ENCODE results near the gene NABP2.
"Not testable (repeated sequence)": the region's sequence is repeated elsewhere in the genome, so short reads cannot be mapped to it uniquely, and the experiment has no call there.

NABP2 gene

DNA sequence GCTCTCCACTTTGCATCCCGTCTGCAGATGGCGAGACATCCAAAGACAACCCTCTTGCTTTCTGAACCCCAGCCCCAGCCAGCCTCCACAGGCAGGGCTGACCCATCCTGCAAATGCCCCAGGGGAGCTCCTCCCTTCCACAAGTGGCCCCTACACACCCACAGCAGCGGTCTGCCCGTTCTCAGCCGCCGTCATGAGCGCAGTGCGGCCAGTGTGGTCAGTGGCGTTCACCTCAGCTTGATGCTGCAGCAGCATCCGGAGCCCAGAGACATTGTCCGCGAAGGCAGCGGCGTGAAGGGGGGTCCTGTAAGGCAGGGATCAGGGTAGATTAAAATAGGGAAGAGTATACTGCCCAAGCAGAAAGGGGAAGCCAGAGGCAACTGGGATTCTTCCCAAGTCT lies 20.4 kb downstream of the NABP2 start:
- no peak for DNase-seq (ENCODE audit: low spot score)

DNA sequence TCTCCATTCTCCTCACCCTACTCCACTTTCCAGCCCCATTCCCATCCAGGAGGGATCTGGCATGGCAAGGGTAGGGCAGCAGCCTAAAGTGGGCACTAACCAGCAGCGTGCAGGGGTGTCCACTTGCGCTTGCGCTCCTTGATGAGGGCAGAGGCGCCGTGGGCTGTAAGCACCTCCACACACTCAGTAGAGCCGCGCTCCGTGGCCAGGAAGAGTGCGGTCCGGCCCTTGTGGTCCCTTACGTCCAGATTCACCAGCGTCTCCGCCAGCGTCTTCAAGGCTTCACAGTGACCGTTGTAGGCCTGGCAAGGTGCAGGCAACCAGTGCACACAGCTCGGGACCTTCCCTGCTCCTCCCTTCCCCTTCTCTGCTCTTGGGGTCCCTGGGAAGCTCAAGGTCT lies 23.8 kb downstream of the NABP2 start:
- no peak for DNase-seq (ENCODE audit: low spot score)

DNA sequence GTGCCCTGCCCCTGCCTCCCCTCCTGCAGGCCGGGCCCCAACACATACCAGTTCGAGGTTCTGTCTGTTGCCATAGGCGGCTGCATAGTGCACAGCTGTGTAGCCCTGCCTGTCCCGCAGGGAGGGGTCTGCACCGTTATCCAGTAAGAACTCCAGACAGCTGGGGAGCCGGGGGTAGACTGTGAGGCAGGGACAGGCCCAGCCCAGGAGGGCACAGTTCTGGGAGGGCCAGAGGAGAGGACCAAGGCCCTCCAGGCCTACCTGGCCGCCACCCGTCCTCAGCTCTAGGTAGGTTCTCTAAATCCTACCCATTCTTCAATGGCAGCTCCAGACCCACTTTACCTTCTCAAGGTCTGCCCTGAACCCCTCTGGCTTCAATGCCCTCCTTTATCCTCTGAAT lies 24.6 kb downstream of the NABP2 start:
- DNase-seq (ENCODE audit: low spot score) = no peak

DNA sequence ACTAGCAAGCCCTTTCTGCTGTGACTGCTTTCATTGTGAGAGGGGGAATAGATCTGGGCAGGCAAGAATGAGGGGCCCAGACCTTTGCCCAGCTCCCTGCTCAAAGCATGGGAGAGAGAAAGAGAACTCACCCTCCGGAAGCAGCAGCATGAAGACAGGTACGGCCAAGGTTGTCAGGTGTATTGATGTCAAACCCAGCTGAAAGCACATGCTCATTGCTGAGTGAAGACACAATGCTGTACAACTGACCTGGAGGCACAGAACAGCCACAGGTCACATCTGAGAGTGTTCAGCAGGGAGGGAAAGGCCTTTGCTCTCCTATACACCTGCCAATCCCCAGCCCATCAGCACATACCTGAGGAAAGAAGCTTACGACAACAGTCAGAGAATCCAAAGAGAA lies 28.5 kb downstream of the NABP2 start:
- no peak for DNase-seq (ENCODE audit: low spot score)

DNA sequence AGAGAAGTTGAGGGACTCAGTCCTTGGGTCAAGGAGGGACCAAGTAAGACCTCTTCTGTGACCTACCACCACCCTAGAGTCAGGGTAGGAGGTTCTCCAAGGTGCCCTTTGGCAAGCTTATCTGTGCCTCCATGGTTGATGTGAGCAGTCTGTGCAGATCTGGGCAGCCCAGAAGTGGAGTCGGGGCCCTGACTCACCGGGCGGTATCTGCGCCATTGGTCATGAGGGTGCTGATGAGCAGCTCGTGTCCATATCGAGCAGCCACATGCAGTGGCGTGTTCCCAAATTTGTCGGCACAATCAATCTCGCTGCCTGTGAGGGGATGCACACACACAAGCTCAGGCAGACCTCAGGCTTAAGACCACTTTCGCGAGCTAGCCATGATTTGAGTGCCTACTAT lies 28.9 kb downstream of the NABP2 start:
- peak; percentile 73 for DNase-seq (ENCODE audit: low spot score)

DNA sequence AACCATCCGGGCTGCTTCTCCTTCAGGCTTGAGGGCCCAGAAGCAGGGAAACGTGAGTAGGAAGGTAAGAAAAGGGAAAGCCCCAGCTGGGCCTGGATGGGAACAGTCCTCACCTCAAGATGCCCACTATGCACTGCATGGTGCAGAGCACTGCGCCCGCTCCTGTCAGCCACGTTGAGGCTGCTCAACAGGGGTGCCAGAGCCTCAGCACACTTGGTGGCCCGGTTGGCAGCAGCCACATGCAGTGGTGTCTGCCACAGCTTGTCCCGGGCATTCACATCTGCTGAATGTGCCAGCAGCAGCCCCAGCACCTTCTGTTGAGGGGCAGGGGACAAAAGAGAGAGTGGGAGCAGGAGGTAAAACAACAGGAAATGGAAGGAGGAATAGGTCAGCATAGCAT lies 31.5 kb downstream of the NABP2 start:
- DNase-seq (ENCODE audit: low spot score) = no peak

DNA sequence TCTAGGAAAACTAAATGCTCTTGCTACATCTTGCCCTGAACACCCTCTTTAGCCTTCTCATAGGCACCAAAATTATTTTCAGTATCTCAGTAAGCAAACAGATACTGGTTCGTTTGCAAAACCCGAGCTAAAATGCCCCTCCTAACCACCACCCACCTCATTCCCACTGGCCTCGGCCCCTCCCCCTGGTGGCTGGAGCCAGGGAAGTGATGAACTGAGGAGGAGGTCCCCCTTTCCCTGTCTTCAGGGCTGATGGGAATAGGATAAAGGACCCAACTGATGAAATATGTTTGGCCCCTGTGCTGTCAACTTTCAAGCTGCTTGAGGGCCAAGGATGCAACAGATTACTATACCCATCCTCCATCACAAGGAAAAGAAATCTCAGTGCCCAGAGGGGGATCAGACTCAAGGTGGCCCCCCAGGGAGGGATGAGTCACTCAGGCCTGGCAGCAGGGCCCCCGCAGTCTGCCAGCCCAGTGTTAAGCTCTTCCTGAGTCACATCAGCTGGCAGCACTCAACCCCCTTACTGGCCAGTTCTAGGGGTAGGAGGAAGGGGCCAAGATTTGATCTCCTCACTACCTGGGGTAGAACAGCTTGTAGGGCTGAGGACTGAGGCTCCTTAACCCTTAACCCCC lies 32.3 kb downstream of the NABP2 start:
- peak; percentile 40 for DNase-seq (ENCODE audit: low spot score)

DNA sequence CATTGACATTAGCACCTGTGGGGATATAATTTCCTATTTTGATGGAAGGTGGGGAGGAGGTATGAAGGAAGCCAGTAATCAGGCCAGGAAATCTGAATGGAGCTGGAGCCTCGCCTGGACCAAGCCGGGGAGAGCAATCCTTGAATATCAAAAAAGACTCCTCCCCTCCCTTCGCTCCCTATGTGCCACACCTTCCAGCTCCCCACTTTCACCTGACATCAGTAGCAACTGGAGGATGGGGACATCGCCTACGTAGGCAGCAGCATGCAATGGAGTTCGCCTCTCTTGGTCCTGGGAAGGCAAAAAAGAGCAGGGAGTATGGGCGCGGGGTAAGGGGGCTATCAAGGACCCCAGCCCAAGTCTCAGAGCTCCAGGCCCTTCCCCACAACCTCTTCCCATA lies 32.9 kb downstream of the NABP2 start:
- no peak for DNase-seq (ENCODE audit: low spot score)

DNA sequence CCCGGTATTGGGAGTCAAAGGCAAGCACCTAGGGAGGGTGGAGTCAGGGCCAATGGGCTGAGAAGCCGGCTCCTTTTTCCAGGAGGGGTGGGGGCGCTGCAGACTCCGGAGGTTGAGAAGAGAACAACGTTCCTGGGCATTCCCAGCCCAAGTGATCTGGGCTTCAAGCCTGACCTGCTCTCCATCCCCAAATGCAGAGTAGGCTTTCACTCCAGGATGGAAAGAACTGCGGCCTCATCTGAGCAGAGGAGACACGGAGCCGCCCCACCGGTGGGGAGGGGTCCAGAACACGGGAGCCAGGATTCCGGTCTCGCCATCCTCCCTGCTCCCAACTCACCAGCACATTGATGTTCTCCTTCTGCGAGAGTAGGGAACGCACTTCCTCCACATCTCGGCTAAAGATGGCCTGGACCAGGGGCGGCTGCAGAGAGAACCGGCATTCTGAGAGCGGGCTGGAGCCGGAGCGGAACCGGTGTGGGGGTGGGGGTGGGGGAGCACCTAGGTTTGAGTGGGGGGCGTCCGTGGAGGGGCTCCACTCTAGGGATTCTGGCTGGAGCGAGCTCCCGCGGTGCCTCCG lies 33.4 kb downstream of the NABP2 start:
- no peak for DNase-seq (ENCODE audit: low spot score)

DNA sequence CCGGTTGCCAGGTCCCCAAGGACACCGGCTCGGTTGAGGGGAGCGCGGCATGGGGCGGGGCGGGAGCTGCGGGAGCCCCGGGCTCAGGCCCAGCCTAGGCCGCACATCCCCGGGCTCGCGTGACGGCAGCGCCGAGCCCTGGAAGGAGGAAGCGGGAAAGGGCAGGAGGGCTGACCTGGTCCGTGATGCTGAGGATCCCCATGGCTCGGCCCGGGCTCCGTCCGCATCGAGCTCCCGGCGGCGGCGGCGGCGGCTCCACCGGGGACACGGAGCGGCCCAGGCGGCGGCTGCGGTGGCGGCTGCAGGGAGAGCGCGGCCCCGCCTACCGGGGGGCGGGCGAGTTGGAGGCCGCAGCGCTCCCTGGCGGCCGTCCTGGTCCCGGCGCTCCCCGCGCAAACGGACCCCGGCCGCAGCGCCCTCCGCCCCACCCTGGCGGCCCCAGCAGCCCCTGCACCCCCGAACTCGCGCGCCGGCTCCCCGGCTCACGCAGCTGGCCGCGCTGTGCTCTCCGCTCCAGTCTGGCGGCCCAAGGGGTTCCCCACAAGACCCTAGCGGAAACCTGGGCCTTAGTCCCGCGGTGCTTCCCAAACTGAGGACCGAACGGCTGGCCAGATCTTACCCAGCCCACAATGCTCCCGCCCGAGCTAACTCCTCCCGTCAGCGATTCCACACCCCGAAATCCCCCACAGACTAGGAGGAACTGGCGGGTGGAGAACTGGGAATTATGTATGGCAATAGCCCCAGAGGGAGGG lies 34.1 kb downstream of the NABP2 start, which contains the start of gene ANKRD52:
TSS of gene ANKRD52 (minus strand) at position 317 of the 752 bp plus-strand sequence. CDS start at position 202, 115 bp downstream.
- peak; percentile 86 for DNase-seq (ENCODE audit: low spot score)

DNA sequence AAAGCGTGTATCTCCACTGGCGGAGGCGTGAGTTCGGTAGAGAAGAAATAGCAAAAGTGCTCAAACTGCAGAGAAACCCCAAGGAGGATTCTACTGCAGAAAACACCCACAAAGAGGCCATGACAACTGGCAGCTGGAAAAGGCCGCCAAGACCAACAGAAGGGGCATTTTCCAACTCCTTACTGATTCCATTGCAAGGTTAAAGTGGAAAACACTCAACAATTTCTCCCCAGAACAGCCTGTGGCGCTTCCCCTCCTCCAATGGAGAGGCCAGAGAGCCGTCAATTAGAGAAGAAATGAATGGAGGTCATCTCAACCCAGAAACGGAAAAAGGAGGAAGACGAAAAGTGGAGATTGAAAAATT lies 34.7 kb downstream of the NABP2 start:
- no peak for DNase-seq (ENCODE audit: low spot score)

DNA sequence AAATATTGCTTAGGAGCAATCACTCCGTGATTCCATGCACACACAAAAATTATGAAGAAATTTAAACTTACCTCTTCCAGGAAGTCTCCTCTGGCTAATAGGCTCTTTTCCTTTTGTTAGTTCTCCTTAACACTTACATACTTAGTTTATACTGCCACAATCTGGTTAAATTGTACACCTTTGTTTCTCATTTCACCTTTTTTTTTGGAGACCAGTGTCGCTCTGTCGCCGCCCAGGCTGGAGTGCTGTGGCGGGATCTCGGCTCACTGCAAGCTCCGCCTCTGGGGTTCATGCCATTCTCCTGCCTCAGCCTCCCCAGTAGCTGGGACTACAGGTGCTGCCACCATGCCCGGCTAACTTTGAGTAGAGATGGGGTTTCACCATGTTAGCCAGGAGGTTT lies 36.2 kb downstream of the NABP2 start:
- no peak for DNase-seq (ENCODE audit: low spot score)

DNA sequence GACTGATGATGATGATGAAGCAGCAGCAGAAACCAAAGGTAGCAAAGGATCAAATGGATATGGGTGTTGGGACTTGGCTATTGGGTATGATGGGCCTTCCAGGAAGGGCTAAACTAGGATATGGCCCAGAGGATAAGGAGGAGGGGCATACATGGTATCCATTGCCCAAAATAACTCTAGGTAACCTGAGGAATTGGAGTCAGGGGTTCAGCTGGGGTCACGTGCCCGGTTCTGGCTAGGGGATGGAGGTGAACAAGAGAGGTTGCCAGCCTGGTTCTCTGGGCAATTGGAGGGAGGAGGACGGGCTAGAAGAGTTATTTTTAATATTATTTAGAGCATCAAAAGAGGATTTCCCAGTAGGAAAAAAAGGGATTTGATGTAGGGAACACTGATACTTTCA lies 36.8 kb downstream of the NABP2 start:
- no peak for DNase-seq (ENCODE audit: low spot score)

DNA sequence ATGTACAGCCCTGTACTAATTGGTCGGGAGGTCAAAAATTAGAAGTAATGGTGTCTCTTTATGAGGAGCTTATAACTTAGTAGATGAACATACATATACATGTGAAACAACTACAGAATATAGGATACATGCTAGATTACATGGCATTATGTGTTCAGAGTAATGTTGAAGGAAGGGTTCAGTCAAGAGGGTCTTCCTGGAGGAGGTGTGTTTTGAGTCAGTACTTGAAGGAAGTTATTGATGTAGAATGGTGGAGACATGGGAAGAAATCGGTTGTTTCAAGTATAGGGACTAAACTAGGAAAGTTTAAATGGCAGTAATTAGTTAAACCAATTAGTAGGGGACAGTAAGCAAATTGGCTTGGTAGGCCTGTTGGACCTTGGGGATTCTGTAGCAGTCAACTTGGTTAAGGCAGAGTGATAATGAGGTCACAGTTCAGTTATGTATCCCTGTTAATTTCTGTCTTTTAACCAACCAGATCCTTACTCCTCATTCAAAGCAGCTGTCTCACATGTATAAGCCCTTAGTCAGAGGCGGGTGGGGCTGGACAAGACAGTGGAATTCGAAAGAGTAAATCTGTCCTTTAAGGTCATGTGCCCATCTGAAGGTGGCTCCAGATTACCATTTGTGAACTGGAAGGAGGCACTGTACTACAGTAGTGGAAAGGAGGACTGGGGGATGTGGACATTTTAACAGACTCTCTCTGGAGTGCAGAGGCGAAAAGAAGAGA lies 37.5 kb downstream of the NABP2 start:
- no peak for DNase-seq (ENCODE audit: low spot score)

DNA sequence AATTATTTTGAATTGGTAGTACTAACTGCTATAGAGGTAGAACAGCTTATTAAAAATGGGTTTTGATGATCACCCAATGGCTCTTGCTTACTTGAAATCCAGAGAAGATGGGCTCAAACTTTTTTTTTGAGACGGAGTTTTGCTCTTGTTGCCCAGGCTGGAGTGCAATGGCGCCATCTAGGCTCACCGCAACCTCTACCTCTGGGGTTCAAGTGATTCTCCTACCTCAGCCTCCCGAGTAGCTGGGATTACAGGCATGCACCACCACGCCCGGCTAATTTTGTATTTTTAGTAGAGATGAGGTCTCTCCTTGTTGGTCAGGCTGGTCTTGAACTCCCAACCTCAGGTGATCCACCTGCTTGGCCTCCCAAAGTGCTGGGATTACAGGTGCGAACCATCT lies 38.8 kb downstream of the NABP2 start:
- not testable (repeated sequence) for DNase-seq (ENCODE audit: low spot score)

DNA sequence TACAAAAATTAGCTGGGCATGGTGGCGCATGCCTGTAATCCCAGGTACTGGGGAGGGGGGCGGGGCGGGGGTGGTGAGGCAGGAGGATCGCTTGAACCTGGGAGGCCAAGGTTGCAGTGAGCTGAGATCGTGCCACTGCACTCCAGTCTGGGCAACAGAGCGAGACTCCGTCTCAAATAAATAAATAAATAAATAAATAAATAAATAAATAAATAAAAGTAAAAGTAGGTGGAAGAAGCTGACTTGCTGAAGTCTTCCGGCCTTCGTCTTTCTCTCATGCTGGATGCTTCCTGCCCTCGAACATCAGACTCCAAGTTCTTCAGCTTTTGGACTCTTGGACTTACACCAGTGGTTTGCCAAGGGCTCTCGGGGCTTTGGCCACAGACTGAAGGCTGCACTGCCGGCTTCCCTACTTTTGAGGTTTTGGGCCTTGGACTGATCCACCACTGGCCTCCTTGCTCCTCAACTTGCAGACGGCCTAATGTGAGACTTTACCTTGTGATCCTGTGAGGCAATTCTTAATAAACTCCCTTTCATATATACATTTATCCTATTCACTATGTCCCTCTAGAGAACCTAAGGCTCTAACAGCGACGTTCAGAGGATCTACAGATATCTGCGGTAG lies 42.0 kb downstream of the NABP2 start:
- not testable (repeated sequence) for DNase-seq (ENCODE audit: low spot score)

DNA sequence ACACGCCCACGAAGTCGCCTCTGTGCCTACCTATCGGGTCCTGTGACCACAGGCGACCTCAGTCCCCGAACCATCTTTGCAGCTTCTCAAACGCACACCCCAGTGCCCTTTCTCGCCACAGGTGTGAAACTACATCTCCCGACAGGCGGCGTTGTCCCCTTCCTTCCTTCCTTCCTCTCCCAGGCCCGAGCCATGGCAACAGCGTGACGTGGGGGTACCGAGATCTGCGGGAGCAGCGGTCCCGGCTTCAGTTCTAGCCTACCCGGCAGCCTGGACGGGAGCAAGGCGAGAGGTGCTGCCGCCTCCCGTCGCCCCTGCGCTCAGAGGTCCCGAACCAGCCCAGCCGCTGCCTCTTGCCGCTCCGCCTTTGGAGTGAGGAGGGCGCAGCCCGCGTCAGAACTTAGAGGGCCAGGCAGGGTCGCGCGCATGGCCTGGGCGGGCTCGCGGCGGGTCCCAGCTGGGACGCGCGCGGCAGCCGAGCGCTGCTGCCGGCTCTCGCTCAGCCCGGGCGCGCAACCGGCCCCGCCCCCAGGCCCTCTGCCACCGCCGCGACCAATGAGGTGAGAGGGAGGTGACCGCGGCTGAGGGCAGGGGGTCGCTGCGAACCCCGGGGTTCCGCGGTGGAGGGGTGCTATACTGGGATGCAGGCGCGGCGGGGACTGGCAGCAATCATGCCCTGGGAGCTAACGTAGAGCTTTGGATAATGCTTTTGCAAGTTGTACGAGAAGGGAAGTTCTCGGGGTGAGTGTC lies 42.7 kb downstream of the NABP2 start, which contains the start of gene COQ10A:
TSS of gene COQ10A (plus strand) at position 250 of the 750 bp plus-strand sequence. CDS start at position 427, 177 bp downstream.
- DNase-seq (ENCODE audit: low spot score) = peak; percentile 86

DNA sequence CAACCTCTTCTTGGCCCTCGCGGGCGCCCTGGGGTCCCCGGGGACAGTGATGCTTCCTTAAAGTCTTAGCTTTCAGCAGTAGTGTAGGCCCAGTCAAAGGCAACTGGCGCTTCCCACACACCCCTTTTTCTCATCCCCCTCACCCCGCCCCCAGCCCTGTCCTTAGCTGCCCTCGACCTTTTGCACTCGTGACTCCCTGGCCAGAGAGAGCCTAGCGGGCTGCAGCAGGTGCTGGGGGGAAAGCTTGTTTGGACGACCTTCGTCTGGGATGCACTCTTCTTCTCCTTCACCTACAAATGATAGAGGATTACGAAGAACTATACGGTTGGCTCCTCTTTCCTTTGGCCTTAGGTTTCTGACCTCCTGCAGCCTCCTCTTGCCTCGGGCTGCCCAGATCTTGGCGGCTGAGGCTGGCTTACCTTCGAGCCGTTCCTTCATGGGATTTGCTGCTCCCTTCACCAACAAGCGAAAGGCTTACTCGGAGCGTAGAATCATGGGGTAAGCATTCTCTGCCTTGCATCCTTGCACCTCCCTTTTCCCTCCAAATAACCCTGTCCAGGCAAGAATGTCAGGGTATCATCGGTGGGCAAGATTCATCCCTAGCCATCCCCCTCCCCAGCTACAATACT lies 43.4 kb downstream of the NABP2 start:
- no peak for DNase-seq (ENCODE audit: low spot score)

DNA sequence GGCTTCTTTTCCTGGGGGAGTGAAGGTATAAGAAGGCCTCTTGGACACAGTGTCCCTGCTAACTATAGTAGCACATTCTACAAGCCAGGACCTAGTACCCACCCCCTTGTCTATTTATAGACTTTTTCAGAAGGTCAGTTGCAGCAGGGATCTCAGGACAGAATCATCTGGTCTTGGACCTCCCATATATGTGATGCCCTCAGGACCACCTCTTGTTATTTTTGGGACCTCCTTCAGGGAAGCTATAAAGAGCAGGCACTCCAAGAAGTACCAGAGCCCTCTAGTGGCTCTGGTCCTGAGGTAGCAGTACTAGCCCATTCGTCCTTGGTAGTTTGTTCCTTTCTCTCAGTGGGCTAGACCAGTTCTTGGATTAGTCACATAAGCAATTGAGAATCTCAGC lies 46.9 kb downstream of the NABP2 start:
- DNase-seq (ENCODE audit: low spot score) = peak; percentile 23

DNA sequence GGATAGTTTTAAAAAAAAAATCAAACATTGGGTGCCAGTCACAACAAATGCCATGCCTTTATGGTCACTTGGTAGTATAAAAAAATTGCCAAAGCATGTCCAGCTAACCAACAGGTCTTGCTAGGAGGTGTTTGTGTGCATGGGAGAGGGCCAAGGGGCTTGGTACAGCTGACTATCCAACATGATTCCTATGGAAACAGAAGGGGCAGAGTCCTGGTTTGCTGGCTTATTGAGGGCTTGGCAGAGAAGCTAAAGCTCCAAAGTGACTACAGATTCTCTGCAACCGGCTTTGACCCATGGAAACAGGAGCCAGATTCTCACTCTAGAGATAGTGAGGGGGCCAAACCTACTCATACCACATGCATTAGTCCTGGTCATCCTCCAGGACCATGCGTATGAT lies 48.3 kb downstream of the NABP2 start:
- DNase-seq (ENCODE audit: low spot score) = not testable (repeated sequence)

DNA sequence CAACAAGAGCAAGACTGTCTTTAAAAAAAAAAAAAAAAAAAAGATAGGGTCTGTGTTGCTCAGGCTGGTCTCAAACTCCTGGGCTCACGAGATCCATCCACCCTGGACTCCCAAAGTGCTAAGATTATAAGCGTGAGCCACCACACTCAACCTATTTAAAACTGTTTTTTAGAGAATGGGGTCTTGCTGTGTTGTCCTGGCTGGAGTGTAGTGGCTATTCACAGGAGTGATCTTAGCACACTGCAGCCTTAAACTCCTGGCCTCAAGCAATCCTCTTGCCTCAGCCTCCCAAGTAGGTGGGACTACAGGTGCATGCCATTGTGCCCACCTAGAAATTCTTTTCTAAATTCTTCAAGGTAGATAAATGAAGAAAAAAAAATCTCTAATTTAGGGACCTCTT lies 50.2 kb downstream of the NABP2 start:
- DNase-seq (ENCODE audit: low spot score) = no peak
